ENCODE data around the gene TTC6.
"Not testable (repeated sequence)": the region's sequence is repeated elsewhere in the genome, so short reads cannot be mapped to it uniquely, and the experiment has no call there.

The TTC6 gene, protein sequence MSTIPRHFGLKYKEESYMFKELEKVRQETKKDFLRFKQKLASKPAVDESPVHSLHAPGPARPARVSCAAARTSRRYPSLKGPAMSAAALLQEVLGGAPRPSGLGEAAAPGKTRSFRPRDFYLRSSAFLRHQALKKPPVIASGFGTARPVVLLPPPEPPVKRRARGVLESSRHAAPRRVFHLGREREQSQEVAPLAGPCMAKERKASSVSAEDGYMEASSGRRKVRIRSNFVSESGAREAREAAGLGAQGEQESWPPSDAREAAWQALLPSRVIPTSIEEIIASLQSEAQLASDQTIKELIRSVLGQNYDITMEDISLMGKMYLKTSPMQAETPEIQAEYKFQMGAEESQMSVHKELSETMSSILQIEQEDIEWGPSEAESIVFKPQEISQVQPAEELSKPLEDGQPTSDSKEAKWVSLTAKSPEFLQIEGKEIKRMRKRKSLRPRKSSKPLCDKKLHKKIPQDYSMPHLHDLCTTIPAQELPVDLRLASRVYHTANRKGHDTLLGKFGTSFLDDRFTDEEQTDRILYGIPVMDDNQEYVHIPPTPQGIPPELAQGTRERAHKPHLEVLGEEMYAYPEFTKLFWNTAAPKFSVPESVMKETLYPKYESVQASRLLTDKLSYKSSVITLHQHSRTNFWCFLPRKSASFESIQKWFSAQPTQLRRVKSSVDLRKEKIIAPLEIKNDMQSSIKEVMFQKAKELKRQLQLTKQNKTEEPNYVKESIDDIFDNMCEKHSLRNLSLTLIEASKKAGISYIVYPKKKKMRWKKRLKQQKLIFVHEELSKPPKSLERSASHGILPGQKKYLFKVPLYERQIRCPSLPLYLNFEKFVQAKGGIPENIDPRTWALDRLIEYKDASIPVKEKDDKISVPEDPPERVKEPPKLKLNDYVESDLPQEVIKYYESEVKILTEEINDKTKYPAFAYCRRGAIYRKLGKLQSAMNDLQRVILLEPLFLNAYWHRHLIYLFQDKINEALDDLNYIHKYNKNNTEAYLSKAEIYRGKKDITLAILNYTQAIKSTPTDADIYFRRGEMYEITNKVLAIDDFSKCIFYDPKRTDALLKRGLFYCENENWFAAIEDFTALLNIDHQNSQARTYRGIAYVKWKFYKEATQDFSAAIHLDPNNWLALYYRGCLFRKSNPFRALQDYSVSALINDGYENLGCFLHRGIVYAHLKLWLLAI (N-terminal part only)

DNA sequence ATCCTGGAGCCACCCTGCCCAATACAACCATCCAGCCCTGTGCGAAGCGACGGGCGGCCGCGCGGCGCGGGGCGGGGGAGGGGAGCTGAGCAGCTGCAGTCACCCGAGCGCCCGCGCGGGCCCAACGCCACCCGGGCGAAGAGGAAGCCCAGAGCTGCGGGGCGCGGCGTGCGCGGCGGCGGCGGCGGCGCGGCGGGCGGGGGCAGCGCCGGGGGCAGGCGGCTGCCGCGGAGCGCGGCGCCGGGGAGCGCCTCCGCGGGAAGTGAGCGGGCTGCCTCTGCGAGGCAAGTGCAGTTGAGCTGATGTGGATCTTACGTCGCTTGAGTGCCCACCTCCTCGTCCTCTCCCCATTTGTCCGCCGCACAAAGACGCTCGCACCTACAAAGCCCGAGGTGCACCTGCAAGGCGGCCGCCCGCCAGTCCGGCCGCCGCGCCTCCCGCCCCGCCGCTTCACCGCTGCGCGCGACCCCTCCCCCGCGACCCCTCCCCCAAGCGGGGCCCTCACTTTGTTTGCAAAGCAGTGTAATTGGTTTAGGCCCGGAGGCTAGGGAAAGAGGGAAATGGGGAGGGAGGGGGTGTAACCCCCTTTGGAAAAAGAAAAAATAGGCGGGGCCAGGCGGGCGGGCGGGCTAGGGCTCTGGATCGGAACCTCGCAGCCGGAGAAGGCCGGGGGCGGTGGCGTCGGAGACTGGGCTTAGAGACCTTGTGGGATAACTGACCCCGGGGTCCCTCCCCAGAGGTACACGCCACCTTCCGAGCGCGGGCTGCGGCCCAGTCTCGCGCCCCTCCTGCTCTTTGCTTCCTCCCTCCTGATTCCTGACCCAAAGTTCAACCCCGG is at the start of gene TTC6, which contains the start of gene FOXA1:
Gene TTC6 (plus strand): TSS at position 659 of the 838 bp plus-strand sequence. CDS start 26,436 bp downstream, outside the sequence.
Gene FOXA1 (minus strand): TSS at position 279 of the 838 bp plus-strand sequence. CDS start 277 bp downstream, at position 2.
- no peak for DNase-seq (ENCODE audit: low read depth in 2 of 2)

DNA sequence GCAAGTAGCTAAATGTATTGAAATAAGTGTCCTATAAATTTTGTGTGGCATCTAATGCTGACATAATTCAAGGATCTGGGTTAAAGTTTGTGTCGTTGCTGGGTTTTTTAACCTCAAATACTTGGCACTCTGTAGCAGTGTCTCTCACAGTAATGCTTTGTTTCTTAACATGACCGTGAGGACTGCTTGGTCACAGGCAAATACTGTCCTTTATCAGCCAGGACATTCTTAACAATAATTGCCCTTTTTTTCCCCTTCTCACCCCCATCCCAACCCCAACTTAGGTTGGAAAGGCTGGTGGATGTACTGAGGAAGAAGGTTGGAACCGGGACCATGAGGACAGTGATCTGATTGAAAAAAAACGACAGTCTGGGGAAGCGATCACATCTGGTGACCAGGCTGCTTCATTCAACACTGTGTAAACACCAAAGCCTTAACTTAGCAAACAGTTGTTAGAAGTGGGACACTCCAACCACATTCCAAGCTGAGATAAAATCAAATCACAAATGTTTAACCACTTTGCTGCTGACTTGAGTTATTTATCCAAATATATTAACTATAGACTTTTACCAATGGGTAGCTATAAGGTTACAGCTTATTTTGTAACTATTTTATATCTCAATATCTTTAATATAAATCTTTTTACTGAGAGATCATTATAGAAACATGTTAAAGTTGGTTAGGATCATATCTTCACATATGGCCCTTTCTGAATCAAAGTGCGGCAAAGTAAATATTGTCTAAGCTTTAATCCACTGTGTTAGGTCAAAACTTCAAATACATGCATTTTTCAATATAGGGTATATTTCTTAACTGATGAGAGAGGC is 48.6 kb upstream of the TTC6 start:
- no peak for DNase-seq (ENCODE audit: low read depth in 2 of 2)

DNA sequence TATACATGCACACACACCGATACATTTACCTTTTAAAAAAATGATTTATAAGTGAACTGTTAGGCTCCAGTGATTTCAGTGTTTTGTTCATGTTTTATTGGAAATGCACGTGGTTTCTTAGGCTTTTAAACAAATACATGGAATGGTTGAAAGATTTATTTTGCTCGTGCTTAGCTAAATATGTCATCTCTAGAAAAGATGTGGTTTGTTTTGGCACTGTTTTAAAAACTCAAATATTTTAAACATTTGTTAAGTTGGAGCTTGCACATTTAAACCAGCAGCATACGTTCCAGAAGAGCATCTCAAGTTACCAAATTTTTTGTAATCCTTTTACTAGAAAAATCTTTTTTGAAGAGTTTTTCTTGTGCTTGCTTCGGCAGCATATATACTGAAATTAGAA is 44.9 kb upstream of the TTC6 start:
- DNase-seq (ENCODE audit: low read depth in 2 of 2), result no peak

DNA sequence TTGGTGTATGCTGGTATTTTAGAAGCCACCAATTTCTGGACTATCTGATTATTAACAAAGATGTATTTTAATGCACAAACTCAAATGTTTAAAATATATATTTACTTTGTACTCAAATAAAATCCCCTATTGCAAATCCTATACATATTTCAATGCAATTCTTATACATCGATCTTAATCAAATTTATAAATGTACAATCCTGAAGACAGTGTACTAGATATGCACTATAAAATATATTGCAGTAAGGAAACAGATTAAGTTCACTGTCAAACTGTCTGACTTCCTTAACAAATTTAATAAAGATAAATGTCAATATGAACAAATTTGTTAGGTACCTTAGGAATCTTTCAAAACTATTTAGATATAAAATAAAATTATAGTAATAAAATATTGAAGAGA is 44.3 kb upstream of the TTC6 start:
- no peak for DNase-seq (ENCODE audit: low read depth in 2 of 2)

DNA sequence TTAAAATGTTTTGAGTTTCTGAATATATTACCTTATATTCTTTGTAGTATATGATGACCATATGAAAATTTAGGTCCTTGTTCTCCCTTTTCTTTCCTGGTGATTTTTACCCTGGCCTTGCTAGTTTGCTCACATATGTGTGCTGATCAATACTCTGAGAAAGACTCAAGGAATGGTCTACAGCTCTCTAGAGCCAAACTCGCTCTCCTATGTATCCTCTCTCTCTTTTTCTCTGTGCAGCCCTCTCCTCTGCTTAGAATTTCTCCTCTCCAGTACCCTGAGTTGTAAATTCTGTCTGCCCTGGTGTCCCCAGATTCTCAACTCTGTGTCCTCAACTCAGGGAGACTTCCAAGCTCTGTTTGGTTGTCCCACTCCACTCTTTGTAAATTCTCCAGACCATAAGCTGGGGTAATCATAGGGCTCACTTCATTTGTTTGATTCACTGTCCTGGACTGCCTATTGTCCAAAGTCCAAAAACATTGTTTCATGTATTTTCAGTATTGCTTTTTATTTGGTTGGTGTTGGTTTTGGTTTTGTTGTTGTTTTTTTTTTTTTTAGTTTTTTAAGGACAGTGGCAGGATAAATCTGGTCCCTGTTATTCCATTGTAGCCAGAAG is 41.4 kb upstream of the TTC6 start:
- no peak for DNase-seq (ENCODE audit: low read depth in 2 of 2)

DNA sequence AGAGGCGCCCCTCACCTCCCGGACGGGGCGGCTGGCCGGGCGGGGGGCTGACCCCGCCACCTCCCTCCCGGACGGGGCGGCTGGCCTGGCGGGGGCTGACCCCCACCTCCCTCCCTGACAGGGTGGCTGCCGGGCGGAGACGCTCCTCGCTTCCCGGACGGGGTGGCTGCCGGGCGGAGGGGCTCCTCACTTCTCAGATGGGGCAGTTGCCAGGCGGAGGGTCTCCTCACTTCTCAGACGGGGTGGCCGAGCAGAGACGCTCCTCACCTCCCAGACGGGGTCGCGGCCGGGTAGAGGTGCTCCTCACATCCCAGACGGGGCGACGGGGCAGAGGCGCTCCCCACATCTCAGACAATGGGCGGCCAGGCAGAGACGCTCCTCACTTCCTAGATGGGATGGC is 39.8 kb upstream of the TTC6 start:
- not testable (repeated sequence) for DNase-seq (ENCODE audit: low read depth in 2 of 2)

DNA sequence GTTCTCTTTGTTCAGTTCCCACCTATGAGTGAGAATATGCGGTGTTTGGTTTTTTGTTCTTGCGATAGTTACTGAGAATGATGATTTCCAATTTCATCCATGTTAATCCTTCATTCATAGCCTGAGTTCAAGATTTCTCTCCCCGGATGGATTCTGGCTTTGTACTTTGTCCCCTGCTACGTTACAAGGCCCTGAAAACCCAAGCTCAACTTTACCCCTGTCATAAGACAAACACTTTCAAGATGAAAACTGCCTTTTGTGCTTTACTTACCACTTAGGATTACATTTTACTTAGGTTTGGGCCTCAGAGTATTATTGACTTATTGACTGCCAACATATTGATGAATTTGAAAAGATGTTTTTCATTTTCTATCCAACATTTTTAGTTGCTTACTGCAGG is 36.7 kb upstream of the TTC6 start:
- no peak for DNase-seq (ENCODE audit: low read depth in 2 of 2)

DNA sequence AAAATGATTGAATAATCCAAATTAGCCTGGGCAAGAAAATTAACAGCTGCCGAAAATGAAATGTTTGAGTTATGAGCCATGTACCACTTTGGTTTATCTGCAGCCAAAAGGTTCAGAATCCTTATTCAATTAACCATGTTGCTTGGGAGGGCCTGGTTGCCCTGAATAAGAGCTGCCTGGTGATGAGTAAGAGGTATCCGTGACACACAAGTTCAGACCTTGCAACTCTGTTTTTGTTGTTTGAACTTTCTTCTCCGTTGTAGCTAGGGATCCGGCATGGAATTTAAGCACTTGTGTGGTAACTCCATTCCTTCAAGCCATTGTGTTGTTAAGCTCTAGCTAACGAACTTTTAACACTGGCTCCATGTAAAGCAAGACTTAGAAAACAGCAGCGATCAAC is 36.0 kb upstream of the TTC6 start:
- DNase-seq (ENCODE audit: low read depth in 2 of 2), result no peak

DNA sequence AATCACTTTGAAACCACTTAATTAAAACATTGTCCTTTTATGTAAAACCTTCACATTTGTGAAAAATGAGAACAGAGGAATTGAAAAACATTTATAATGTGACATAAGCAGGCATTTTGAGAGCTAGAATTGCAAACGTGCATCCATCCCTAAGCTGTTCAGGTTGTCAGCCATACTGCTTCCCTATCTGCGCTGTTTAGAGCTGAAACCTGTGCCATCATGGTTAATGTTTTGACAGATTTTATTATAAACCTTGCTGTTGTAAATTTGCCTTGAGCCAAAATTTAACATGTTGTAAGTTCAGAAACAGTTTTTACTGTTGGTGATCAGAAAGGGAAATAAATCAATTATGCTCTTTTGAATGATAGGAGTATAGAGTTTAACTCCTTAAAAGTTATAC is 32.2 kb upstream of the TTC6 start:
- DNase-seq (ENCODE audit: low read depth in 2 of 2), result no peak

DNA sequence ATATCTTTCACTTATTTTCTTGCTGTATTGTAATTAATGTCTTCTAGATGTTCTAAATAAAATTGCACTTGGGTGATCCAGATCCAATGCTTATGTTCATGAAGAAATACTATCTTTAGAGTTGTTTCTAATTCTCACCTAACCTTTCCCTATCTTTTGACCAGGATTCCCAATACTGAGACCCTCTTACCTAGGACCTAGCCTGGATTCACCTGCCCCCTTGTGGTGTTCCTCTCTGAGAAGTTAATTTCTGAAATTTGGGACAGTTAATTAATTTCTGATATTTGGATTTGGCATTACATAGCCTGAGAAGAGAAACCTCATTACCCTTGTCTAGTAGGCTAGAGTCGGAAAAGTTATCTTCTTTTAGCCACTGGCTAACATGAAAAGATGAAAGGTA is 29.9 kb upstream of the TTC6 start:
- no peak for DNase-seq (ENCODE audit: low read depth in 2 of 2)

DNA sequence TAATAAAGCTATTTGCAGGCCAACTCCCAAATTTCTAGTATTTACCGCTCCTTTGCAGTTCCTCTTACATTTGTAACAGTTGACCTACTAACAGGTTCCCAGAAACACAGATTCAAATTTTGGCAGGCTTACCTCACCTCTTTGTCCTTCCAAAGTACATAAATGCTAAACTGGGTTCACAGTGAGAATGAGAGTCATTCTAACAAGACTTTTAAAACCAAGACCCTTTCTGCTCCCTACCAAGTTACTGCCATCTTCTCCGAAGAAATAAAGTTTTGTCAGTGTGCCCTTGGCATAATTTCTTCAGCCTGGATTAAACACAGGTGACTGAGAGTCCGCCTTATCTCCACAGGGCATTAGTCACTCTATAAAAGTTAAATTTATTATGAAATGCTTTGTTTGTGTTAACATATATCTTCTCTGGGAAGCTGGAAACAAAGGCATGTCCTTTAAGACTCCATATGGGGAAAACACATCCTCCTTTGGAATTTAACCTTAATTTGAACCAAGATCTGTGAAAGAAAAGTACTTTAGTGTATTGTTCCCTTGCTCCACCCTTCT is 28.5 kb upstream of the TTC6 start:
- DNase-seq (ENCODE audit: low read depth in 2 of 2), result no peak

DNA sequence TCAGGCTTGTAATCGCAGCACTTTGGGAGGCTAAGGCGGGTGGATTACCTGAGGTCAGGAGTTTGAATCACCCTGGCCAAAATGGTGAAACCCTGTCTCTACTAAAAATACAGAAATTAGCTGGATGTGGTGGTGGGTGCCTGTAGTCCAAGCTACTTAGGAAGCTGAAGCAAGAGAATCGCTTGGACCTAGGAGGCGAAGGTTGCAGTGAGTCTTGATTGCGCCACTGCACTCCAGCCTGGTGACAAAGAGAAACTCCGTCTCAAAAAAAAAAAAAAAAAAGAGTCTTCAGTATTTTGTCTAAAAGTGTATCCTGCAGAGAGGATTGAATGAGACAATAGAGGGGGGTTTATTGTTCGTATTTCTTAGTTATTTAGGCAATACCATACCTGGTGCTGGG is 25.7 kb upstream of the TTC6 start:
- DNase-seq (ENCODE audit: low read depth in 2 of 2), result no peak

DNA sequence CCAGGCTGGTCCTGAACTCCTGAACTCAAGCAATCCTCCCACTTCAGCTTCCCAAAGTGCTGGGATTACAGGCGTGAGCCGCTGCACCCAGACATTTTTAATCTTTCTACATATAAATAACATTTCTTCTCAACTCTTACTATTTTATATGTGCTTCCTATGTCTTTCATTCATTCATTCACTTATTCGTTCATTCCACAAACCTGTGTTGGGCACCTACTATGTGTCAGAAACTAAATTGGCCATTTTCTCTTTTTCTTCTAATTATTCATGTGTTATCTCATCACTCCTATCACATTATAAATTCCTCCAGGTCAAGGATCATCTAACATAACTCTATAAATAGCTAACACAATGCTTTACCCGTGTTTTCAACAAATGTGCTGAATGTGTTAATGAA is 24.0 kb upstream of the TTC6 start:
- no peak for DNase-seq (ENCODE audit: low read depth in 2 of 2)

DNA sequence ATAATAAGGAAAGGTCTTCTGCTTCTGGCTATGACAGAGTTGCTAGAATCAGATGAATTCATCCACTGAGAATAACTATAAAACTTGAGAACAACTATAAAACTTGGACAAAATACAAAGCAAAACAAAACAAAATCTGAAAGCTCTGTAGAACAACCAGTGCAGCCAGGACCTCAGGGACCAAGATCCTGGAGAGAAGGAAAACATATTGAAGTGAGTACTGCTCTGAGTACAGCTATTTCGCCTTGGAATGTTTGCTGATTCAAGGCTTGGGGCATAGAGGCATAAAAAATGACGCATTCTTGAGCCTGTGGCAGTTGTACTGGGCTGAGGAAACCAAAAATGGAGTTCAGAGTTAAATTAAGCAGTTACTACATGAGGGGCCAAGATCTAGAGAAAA is 22.1 kb upstream of the TTC6 start:
- DNase-seq (ENCODE audit: low read depth in 2 of 2), result no peak

DNA sequence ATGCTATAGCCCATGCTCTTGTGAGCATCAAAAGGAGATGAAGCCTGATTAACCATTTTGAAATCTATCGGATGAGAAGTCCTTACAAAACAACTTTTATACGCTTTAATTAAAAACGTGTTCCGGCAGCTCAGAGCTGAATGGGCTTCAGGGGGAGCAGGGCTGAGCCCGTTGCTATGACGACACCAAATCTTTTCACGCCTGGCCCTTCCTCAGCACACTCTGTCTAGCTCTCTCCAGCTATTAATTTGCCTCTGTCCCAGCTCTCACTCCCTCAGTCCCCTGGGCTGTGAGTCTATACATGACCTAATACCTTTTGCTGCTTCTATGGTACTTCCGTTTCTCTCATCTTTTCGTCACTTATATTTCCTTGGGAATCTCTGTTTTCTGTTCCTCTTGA is 16.2 kb upstream of the TTC6 start:
- DNase-seq (ENCODE audit: low read depth in 2 of 2), result no peak

DNA sequence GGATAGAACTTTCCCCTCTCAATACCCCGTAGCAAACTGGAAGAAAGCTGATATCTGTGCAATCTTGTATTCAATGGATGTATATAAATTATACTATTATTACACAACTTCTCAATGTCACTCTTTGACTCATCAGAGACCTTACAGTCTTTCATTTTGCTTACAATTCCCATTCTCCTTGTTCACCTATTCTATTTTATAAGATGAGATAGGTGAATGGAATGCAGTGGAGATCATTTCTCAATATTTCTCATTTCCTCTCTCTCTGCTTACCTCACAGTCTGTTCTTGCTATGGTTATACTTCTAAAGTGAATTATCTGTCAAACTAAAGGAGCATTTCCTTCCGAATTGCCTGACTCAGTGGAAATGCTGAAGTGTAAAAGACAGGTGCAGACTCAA is 15.3 kb upstream of the TTC6 start:
- no peak for DNase-seq (ENCODE audit: low read depth in 2 of 2)

DNA sequence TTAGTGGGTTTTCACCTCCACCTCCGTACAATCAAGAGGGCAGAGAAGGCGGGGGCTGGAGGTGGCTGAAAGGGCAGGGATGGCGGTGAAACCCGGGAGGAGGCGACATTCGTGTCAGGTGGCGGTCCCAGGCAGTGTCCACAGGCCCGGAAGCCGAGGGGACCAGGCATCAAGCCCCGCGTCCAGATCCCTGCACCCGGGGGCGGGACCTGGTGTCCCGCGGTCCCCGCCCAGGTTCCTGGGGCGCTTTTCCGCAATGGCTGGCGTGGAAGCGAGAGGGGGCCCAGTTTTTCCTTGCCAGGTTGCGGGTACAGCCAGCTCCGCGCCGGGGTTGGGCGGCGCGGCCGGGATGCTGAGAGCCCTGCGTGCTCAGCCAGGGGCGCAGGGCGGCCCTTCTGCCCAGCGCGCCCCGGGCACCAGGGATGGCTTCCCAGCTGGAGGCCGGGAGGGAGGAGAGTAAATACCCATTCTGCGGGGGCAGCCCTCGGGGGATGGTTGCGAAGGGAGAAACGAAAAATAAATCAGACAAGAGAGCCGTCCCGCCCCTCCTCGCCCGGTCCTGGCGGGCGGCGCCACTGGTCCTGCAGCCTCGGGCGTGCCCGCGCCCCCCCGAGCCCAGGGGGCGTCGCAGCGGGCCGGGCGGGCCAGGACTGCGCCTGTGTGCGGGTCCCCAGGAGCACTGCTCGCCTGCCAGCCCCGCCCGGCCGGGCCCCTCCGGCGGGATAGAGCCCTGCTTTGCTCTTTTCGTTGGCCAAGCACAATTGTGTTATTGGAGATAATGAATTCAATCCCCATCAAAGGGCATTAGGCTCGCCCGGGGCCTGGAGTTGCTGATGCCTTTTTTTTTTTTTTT is 11.8 kb upstream of the TTC6 start:
- DNase-seq (ENCODE audit: low read depth in 2 of 2), result no peak

DNA sequence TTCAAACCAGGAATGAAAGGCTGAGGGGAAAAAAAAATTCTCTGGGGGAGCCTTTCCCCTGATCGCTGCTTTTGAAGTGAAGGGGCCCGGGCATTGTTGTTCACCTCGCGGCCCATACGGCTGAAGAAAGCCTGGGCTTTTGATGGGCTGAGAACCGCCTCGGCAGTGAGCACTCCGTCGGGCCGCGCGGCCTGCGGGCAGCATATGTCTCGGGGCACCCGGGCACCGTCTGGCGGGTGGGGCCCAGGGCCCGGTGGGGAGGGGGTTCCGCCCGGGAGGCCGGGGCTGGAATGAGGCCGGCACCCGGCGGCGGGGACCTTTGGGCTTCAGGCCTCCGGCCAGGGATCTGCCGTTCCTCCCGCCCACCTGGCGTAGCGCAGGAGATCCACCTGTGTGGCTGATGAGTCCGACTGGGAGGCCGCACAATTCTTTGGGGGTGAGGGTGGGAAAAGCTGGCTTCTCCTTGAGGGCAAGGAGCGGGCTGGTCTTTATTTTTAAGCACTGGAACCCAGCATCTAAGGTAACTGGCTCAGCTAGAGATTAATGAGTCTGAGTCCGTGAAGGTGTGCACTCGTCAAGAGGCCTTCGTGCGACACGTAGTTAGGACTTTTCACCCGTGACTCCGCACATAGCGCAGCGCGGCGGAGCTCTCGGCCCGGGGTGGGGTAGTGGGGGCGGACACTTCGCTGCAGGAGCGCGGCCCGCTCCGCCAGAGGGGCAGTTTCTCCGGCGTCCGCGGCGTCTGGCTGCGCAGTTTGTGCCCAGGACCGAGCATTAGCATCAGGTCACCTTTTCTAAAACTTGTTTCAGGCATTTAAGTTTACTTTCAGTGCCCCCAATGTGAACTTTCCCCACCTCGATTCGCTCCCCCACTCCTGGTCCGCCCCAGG is 11.0 kb upstream of the TTC6 start:
- DNase-seq (ENCODE audit: low read depth in 2 of 2), result no peak

All from stimulated activated CD8-positive, alpha-beta memory T cell treated with anti-CD3 and anti-CD28 coated beads, Interleukin-2, amount 100 ng/mL, for 48 hours (primary cell).